GM18526 (cell line): ENCODE results near the gene DHDH.
A peak's percentile ranks its signal among the peaks of the same experiment; 100 is the strongest.

Experiments used
- POLR2A ChIP-seq: IDR thresholded peaks from 3 replicates; pipeline ENCODE4 v1.6.1; 2011; ENCODE audit not compliant: insufficient read length; ENCODE audit errors: extremely low read depth

Gene DHDH

GRCh38 chr19:48933382-48933932 lies at the start of gene DHDH:
TSS of gene DHDH (plus strand) at chr19:48933699. CDS start at chr19:48933722, 23 bp downstream.
- peak; percentile 35 for TF ChIP-seq POLR2A

- TF ChIP-seq POLR2A, result no peak
Measured at GRCh38 chr19:48883726-48884125, 49.8 kb upstream of the DHDH start.

- TF ChIP-seq POLR2A, result no peak
Measured at GRCh38 chr19:48887861-48888612, 45.5 kb upstream of the DHDH start.

GRCh38 chr19:48890551-48890950 lies 42.9 kb upstream of the DHDH start:
- no peak for TF ChIP-seq POLR2A

GRCh38 chr19:48895226-48895625 lies 38.3 kb upstream of the DHDH start:
- TF ChIP-seq POLR2A, result no peak

GRCh38 chr19:48896191-48896720 lies 37.2 kb upstream of the DHDH start:
- no peak for TF ChIP-seq POLR2A

- no peak for TF ChIP-seq POLR2A
Measured at GRCh38 chr19:48897181-48897580, 36.3 kb upstream of the DHDH start.

GRCh38 chr19:48899781-48900476 lies 33.6 kb upstream of the DHDH start, which contains the start of gene NUCB1:
TSS of gene NUCB1 (plus strand) at chr19:48900312. CDS start at chr19:48900797, 485 bp downstream.
- peak; percentile 48 for TF ChIP-seq POLR2A

- TF ChIP-seq POLR2A, result no peak
Measured at GRCh38 chr19:48900477-48901406, 32.8 kb upstream of the DHDH start.

GRCh38 chr19:48905664-48906063 lies 27.8 kb upstream of the DHDH start:
- TF ChIP-seq POLR2A, result no peak

GRCh38 chr19:48906324-48906723 lies 27.2 kb upstream of the DHDH start:
- TF ChIP-seq POLR2A, result no peak

GRCh38 chr19:48907671-48908070 lies 25.8 kb upstream of the DHDH start:
- no peak for TF ChIP-seq POLR2A

GRCh38 chr19:48910803-48911202 lies 22.7 kb upstream of the DHDH start:
- no peak for TF ChIP-seq POLR2A

GRCh38 chr19:48913114-48913889 lies 20.2 kb upstream of the DHDH start:
- TF ChIP-seq POLR2A, result no peak

- no peak for TF ChIP-seq POLR2A
Measured at GRCh38 chr19:48914181-48914580, 19.3 kb upstream of the DHDH start.

GRCh38 chr19:48915757-48916156 lies 17.7 kb upstream of the DHDH start:
- TF ChIP-seq POLR2A, result no peak
